ENCODE measurements around the gene GRPEL2. TPM values are rescaled to one million over a fixed set of nuclear protein-coding genes. Genes with fewer than 3 reads are reported as not detected.

The GRPEL2 gene
- polyA plus RNA-seq, 3 donors: 1.9 to 2.7 (median 2.0) TPM

DNA sequence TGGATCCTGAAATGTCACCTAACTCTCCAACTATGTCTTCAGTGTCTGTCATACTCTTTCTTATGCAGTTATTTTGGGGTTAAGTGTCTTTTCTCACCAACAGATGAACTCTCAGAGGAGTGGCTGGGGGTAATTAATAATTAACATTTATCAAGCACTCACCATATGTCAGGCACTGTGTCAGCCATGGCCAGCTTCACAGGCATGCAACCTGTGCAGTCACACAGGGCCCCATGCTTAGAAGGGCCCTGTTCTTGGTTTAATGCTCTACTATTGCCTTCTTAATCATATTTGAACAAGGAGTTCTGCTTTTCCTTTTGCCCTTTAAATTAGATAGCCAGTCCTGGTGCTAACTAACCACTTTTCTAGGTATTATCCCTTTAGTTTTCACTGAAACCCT, 3.4 kb upstream of the GRPEL2 start:
- Mint-ChIP-seq H3K4me3 (no peak overlapping the region), H3K27me3 (ENCODE audit: low read depth in 3 of 3) (peaks cover 0 to 3% (median 2%) of the 10 kb centered on the region in 3 donors), H3K9me3 (peaks cover 0 to 3% (median 0%) of the 10 kb centered on the region in 7 donors), H3K36me3 (no peaks in the 10 kb centered on the region), H3K4me1 (peaks cover 25% of the 10 kb centered on the region), H3K27ac (no peak overlapping the region)
- Histone ChIP-seq H3K4me3 (replicated peaks in 1 of 3; ENCODE audit: low read depth in 2 of 3, low read length in 3 of 3) (no peak overlapping the region), H3K36me3 (replicated peaks in 1 of 2; ENCODE audit: control insufficient read depth in 1 of 2, insufficient read depth in 2 of 2, low read length in 2 of 2) (no peaks in the 10 kb centered on the region), H3K9me3 (replicated peaks in 1 of 2; ENCODE audit: control insufficient read depth in 1 of 2, insufficient read depth in 1 of 2, low read length in 2 of 2) (no peaks in the 10 kb centered on the region), H3K79me2 (ENCODE audit: insufficient read depth, low read length) (peaks cover 16% of the 10 kb centered on the region), H4K20me1 (ENCODE audit: insufficient read depth, low read length) (no peaks in the 10 kb centered on the region), H3K27me3 (ENCODE audit: control insufficient read depth in 2 of 2, insufficient read depth in 2 of 2, low read length in 2 of 2) (no peaks in the 10 kb centered on the region), H3K27ac (ENCODE audit: low read depth in 1 of 2, low read length in 2 of 2) (no peak overlapping the region), H2AFZ (ENCODE audit: insufficient read depth, low read depth, low read length, poor library complexity, severe bottlenecking) (no peak overlapping the region), H3K9ac (ENCODE audit: insufficient read depth, low read length, poor library complexity, severe bottlenecking) (no peak overlapping the region), H3K4me1 (ENCODE audit: control insufficient read depth in 1 of 2, insufficient read depth in 2 of 2, low read length in 2 of 2) (peaks cover 23 to 26% of the 10 kb centered on the region in 2 donors), H3K4me2 (replicated peaks; ENCODE audit: extremely low read depth, low read length, poor library complexity, severe bottlenecking) (no peak overlapping the region)
- intact Hi-C loops (cut with micrococcal nuclease): no loop called here
- no peak for DNase-seq
- TF ChIP-seq, protein P1, sequence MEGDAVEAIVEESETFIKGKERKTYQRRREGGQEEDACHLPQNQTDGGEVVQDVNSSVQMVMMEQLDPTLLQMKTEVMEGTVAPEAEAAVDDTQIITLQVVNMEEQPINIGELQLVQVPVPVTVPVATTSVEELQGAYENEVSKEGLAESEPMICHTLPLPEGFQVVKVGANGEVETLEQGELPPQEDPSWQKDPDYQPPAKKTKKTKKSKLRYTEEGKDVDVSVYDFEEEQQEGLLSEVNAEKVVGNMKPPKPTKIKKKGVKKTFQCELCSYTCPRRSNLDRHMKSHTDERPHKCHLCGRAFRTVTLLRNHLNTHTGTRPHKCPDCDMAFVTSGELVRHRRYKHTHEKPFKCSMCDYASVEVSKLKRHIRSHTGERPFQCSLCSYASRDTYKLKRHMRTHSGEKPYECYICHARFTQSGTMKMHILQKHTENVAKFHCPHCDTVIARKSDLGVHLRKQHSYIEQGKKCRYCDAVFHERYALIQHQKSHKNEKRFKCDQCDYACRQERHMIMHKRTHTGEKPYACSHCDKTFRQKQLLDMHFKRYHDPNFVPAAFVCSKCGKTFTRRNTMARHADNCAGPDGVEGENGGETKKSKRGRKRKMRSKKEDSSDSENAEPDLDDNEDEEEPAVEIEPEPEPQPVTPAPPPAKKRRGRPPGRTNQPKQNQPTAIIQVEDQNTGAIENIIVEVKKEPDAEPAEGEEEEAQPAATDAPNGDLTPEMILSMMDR (IDR thresholded peaks at IDR 0.05): no peak

DNA sequence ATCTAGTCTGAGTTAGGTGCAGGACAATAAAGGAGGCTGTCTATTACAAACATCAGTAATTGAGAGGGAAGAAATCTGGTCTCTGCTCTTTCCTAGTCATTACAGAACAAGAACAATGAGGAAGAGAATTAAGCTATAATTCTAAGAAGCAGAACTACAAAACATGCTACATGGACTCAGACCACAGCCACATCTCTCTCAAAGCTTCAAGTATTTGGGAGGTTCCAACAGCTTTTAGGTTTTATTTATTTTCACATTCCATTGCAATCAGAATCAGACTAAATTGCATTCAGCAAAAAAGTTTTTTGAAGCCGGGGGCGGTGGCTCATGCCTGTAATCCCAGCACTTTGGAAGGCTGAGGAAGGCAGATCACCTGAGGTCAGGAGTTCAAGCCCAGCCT, 1.1 kb upstream of the GRPEL2 start:
- H3K27ac Mint-ChIP-seq: no peak overlapping the region
- no CpG with 5 or more reads among the region's 2 CpGs for WGBS (ENCODE audit: insufficient coverage)
- Histone ChIP-seq H3K27ac (ENCODE audit: low read depth in 1 of 2, low read length in 2 of 2) (no peak overlapping the region), H3K4me2 (replicated peaks; ENCODE audit: extremely low read depth, low read length, poor library complexity, severe bottlenecking) (no peak overlapping the region), H3K36me3 (replicated peaks in 1 of 2; ENCODE audit: control insufficient read depth in 1 of 2, insufficient read depth in 2 of 2, low read length in 2 of 2) (peaks cover 14 to 21% of the 10 kb centered on the region in 2 donors), H3K4me1 (ENCODE audit: control insufficient read depth in 1 of 2, insufficient read depth in 2 of 2, low read length in 2 of 2) (peaks cover 23 to 26% of the 10 kb centered on the region in 2 donors), H3K79me2 (ENCODE audit: insufficient read depth, low read length) (peaks cover 39% of the 10 kb centered on the region), H3K27me3 (ENCODE audit: control insufficient read depth in 2 of 2, insufficient read depth in 2 of 2, low read length in 2 of 2) (no peaks in the 10 kb centered on the region), H3K9ac (ENCODE audit: insufficient read depth, low read length, poor library complexity, severe bottlenecking) (no peak overlapping the region), H3K4me3 (replicated peaks in 1 of 3; ENCODE audit: low read depth in 2 of 3, low read length in 3 of 3) (no peak overlapping the region), H2AFZ (ENCODE audit: insufficient read depth, low read depth, low read length, poor library complexity, severe bottlenecking) (peak overlapping the region; percentile 92), H3K9me3 (replicated peaks in 1 of 2; ENCODE audit: control insufficient read depth in 1 of 2, insufficient read depth in 1 of 2, low read length in 2 of 2) (no peaks in the 10 kb centered on the region), H4K20me1 (ENCODE audit: insufficient read depth, low read length) (no peaks in the 10 kb centered on the region)
- H3K4me1 Mint-ChIP-seq: peaks cover 31% of the 10 kb centered on the region
- H3K27me3 Mint-ChIP-seq (ENCODE audit: low read depth in 3 of 3): peaks cover 0 to 2% (median 0%) of the 10 kb centered on the region in 3 donors
- peaks cover 12 to 15% of the 10 kb centered on the region in 2 donors for H3K36me3 Mint-ChIP-seq
- TF ChIP-seq, protein P1 (IDR thresholded peaks at IDR 0.05): no peak
- intact Hi-C loops (cut with micrococcal nuclease): no loop called here
- peaks cover 0 to 3% (median 0%) of the 10 kb centered on the region in 7 donors for H3K9me3 Mint-ChIP-seq
- no peak for DNase-seq
- no peak overlapping the region for H3K4me3 Mint-ChIP-seq
